H9 (cell line): ENCODE results near the gene LMNTD1. TPM values are rescaled to one million over a fixed set of nuclear protein-coding genes. Genes with fewer than 3 reads are reported as not detected.

Experiments
- DNase-seq: peaks from one replicate; pipeline ENCODE4 v3.0.0-alpha.2; 2017
- H2AFZ ChIP-seq: one replicate; pipeline ENCODE4 v1.6.1; 2013; ENCODE audit warnings: mild to moderate bottlenecking, low read length, control low read depth, moderate library complexity
- H2AK5ac ChIP-seq: 2 replicates; pipeline ENCODE4 v1.6.1; 2013; ENCODE audit warnings: low read length, control low read depth, mixed read lengths; ENCODE audit not compliant: insufficient read length
- H2BK120ac ChIP-seq: one replicate; pipeline ENCODE4 v1.6.1; 2013; ENCODE audit warnings: low read depth, mild to moderate bottlenecking, low read length, control low read depth, inconsistent platforms; ENCODE audit not compliant: poor library complexity, severe bottlenecking
- H2BK12ac ChIP-seq: 2 replicates; pipeline ENCODE4 v1.6.1; 2013; ENCODE audit warnings: low read length, control low read depth, mixed read lengths, low read depth; ENCODE audit not compliant: insufficient read length
- H2BK15ac ChIP-seq: 2 replicates; pipeline ENCODE4 v1.6.1; 2013; ENCODE audit warnings: low read depth, low read length, control low read depth
- H2BK20ac ChIP-seq: one replicate; pipeline ENCODE4 v1.6.1; 2013; ENCODE audit warnings: low read depth, mild to moderate bottlenecking, low read length, control low read depth, inconsistent platforms; ENCODE audit not compliant: poor library complexity, severe bottlenecking
- H2BK5ac ChIP-seq: 2 replicates; pipeline ENCODE4 v1.6.1; 2013; ENCODE audit warnings: low read length, control low read depth, mixed read lengths; ENCODE audit not compliant: insufficient read length
- H3K14ac ChIP-seq: 2 replicates; pipeline ENCODE4 v1.6.1; 2013; ENCODE audit warnings: low read length, control low read depth; ENCODE audit not compliant: insufficient read depth
- H3K18ac ChIP-seq: 2 replicates; pipeline ENCODE4 v1.6.1; 2013; ENCODE audit warnings: low read depth, mild to moderate bottlenecking, mixed read lengths, low read length, control low read depth; ENCODE audit not compliant: insufficient read length
- H3K23ac ChIP-seq: 2 replicates; pipeline ENCODE4 v1.6.1; 2013; ENCODE audit warnings: low read length, control low read depth, mixed read lengths, low read depth; ENCODE audit not compliant: insufficient read length
- H3K23me2 ChIP-seq: 2 replicates; pipeline ENCODE4 v1.6.1; 2013; ENCODE audit warnings: low read depth, mild to moderate bottlenecking, mixed read lengths, low read length, control low read depth; ENCODE audit not compliant: insufficient read length, poor library complexity, severe bottlenecking
- H3K27ac ChIP-seq: 2 replicates; pipeline ENCODE4 v1.5.1; 2013; ENCODE audit warnings: low read length, control low read depth, mixed read lengths, low read depth; ENCODE audit not compliant: insufficient read length
- H3K27me3 ChIP-seq: 2 replicates; pipeline ENCODE4 v1.6.1; 2013; ENCODE audit warnings: low read length, control low read depth, inconsistent platforms; ENCODE audit not compliant: insufficient read depth
- H3K4ac ChIP-seq: 2 replicates; pipeline ENCODE4 v1.6.1; 2013; ENCODE audit warnings: low read depth, mild to moderate bottlenecking, control low read depth, inconsistent platforms, low read length, moderate library complexity
- H3K4me1 ChIP-seq: 2 replicates; pipeline ENCODE4 v1.6.1; 2013; ENCODE audit warnings: low read length, control low read depth, inconsistent platforms; ENCODE audit not compliant: insufficient read depth
- H3K4me2 ChIP-seq: 2 replicates; pipeline ENCODE4 v1.6.1; 2013; ENCODE audit warnings: low read length, control low read depth, mixed read lengths; ENCODE audit not compliant: insufficient read length, insufficient read depth
- H3K56ac ChIP-seq: 2 replicates; pipeline ENCODE4 v1.6.1; 2013; ENCODE audit warnings: low read depth, mild to moderate bottlenecking, mixed read lengths, low read length, control low read depth; ENCODE audit not compliant: insufficient read length
- H3K79me1 ChIP-seq: 2 replicates; pipeline ENCODE4 v1.6.1; 2013; ENCODE audit warnings: low read depth, mild to moderate bottlenecking, moderate library complexity, low read length, control low read depth, inconsistent platforms; ENCODE audit not compliant: insufficient read depth, poor library complexity, severe bottlenecking
- H3K79me2 ChIP-seq: 2 replicates; pipeline ENCODE4 v1.6.1; 2013; ENCODE audit warnings: low read length, control low read depth, inconsistent platforms; ENCODE audit not compliant: insufficient read depth
- H3K9ac ChIP-seq: 2 replicates; pipeline ENCODE4 v1.6.1; 2013; ENCODE audit warnings: low read length, control low read depth, mixed read lengths; ENCODE audit not compliant: insufficient read length; ENCODE audit errors: extremely low read depth
- H3K9me3 ChIP-seq: one replicate; pipeline ENCODE4 v1.6.1; 2013; ENCODE audit warnings: low read depth, low read length, inconsistent platforms; ENCODE audit not compliant: control insufficient read depth
- H3T11ph ChIP-seq: one replicate; pipeline ENCODE4 v1.6.1; 2013; ENCODE audit warnings: mild to moderate bottlenecking, low read length, control low read depth, inconsistent platforms
- H4K20me1 ChIP-seq: one replicate; pipeline ENCODE4 v1.6.1; 2013; ENCODE audit not compliant: control insufficient read depth, insufficient read length, insufficient read depth
- H4K5ac ChIP-seq: 2 replicates; pipeline ENCODE4 v1.6.1; 2013; ENCODE audit warnings: low read depth, mild to moderate bottlenecking, mixed read lengths, low read length, control low read depth; ENCODE audit not compliant: insufficient read length
- H4K8ac ChIP-seq: replicated peaks from 2 replicates; pipeline ENCODE4 v1.6.1; 2013; ENCODE audit warnings: low read length, control low read depth, mixed read lengths, low read depth; ENCODE audit not compliant: insufficient read length
- H4K91ac ChIP-seq: 2 replicates; pipeline ENCODE4 v1.6.1; 2013; ENCODE audit warnings: low read depth, mild to moderate bottlenecking, moderate library complexity, mixed read lengths, low read length, control low read depth; ENCODE audit not compliant: insufficient read length
- H3K27ac Mint-ChIP-seq, 3 experiments: 2 replicates in 2 of 3; 3 replicates in 1 of 3; pipeline ENCODE4 v1.8.0; 2020 to 2021; ENCODE audit warnings: mixed read lengths in 3 of 3, mild to moderate bottlenecking in 1 of 3, moderate library complexity in 1 of 3
- H3K27me3 Mint-ChIP-seq: 2 replicates; pipeline ENCODE4 v1.8.0; 2021; ENCODE audit warnings: low read depth, mild to moderate bottlenecking, moderate library complexity, mixed read lengths
- H3K36me3 Mint-ChIP-seq, 3 experiments: 2 replicates in 2 of 3; 3 replicates in 1 of 3; pipeline ENCODE4 v1.8.0; 2020 to 2021; ENCODE audit warnings: low read depth in 3 of 3, mixed read lengths in 3 of 3; ENCODE audit not compliant: insufficient read depth in 1 of 3
- H3K4me1 Mint-ChIP-seq, 2 experiments: 2 replicates each; pipeline ENCODE4 v1.8.0; 2020; ENCODE audit warnings: mixed read lengths in 2 of 2
- H3K4me3 Mint-ChIP-seq, 2 experiments: 2 replicates in 1 of 2; 3 replicates in 1 of 2; pipeline ENCODE4 v1.8.0; 2020 to 2021; ENCODE audit warnings: mild to moderate bottlenecking in 2 of 2, mixed read lengths in 2 of 2, moderate library complexity in 1 of 2
- H3K9me3 Mint-ChIP-seq, 2 experiments: 2 replicates in 1 of 2; 3 replicates in 1 of 2; pipeline ENCODE4 v1.8.0; 2020; ENCODE audit warnings: mild to moderate bottlenecking in 2 of 2, mixed read lengths in 2 of 2, moderate library complexity in 1 of 2
- WGBS: extraction: QIAGEN DNeasy Blood & Tissue Kit; methylation state at CpG from one replicate; pipeline ENCODE4 v1.1.7; 2013; ENCODE audit warnings: missing lambda C conversion rate, low lambda C conversion rate, mixed read lengths; ENCODE audit not compliant: insufficient read length; ENCODE audit errors: extremely low coverage; 5-methylcytosine and 5-hydroxymethylcytosine counted together
- total RNA-seq: library from RNA; stranded (reverse); gene quantifications from 2 replicates; pipeline ENCODE4 v1.2.1, GENCODE V29; 2021
- TF ChIP-seq, protein P1 (sequence below): fragments of 200-600 bp; sonication (generic); conservative IDR thresholded peaks from 3 replicates; pipeline ENCODE4 v1.8.0; 2021; ENCODE audit warnings: antibody characterized with exemption, mild to moderate bottlenecking

The LMNTD1 gene
- total RNA-seq, 1 experiment from 2014 or later, result not detected

DNA sequence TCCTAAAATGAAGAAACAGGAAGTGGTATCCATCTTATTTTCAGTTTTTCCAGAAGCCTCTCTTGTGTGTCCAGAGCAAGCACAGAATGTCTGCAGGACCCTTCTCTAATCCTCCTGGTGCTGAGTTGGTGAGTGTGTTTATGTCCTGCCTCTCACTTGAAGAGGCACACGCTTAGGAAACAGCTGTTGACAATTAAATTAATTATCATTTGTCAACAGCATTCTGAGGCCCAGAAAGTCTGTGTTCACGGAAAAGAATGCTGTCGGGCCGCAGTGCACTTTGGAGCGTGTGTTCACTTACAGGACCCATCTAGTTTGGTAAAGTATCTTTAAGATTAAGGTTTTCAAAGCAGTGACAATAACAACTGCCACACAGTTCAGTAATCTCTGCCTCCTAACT lies 70.5 kb downstream of the LMNTD1 start:
- TF ChIP-seq, protein P1, sequence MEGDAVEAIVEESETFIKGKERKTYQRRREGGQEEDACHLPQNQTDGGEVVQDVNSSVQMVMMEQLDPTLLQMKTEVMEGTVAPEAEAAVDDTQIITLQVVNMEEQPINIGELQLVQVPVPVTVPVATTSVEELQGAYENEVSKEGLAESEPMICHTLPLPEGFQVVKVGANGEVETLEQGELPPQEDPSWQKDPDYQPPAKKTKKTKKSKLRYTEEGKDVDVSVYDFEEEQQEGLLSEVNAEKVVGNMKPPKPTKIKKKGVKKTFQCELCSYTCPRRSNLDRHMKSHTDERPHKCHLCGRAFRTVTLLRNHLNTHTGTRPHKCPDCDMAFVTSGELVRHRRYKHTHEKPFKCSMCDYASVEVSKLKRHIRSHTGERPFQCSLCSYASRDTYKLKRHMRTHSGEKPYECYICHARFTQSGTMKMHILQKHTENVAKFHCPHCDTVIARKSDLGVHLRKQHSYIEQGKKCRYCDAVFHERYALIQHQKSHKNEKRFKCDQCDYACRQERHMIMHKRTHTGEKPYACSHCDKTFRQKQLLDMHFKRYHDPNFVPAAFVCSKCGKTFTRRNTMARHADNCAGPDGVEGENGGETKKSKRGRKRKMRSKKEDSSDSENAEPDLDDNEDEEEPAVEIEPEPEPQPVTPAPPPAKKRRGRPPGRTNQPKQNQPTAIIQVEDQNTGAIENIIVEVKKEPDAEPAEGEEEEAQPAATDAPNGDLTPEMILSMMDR, result no peak
- no peaks in the 10 kb centered on the region for H3K4me1 Mint-ChIP-seq
- H3K18ac ChIP-seq, result no peak overlapping the region
- H3K9ac ChIP-seq, result no peak overlapping the region
- no peak overlapping the region for H3K4me2 ChIP-seq
- no peak overlapping the region for H3K56ac ChIP-seq
- peaks cover 2 to 8% of the 10 kb centered on the region in 2 experiments; a peak in 3 of 5 replicates for H3K9me3 Mint-ChIP-seq
- H3K23ac ChIP-seq, result no peak overlapping the region
- H2AFZ ChIP-seq, result no peak overlapping the region
- no peak overlapping the region for H2BK5ac ChIP-seq
- H4K5ac ChIP-seq, result no peak overlapping the region
- no peak overlapping the region for H2BK20ac ChIP-seq
- H3K27ac ChIP-seq, result no peak overlapping the region
- no peak overlapping the region for H3T11ph ChIP-seq
- no peak overlapping the region for H2BK12ac ChIP-seq
- H3K27me3 Mint-ChIP-seq, result no peaks in the 10 kb centered on the region; the same call in 1 of the 2 replicates
- H3K27ac Mint-ChIP-seq, result no peak overlapping the region
- H2BK120ac ChIP-seq, result no peak overlapping the region
- no peaks in the 10 kb centered on the region for H3K27me3 ChIP-seq
- H3K79me1 ChIP-seq, result no peaks in the 10 kb centered on the region
- H3K4me3 Mint-ChIP-seq, result no peak overlapping the region
- H3K36me3 Mint-ChIP-seq, result peaks cover 0 to 3% (median 3%) of the 10 kb centered on the region in 3 experiments; a peak in 3 of 7 replicates
- H3K23me2 ChIP-seq, result no peaks in the 10 kb centered on the region
- DNase-seq, result no peak
- H4K20me1 ChIP-seq, result no peaks in the 10 kb centered on the region
- H2AK5ac ChIP-seq, result no peak overlapping the region
- H2BK15ac ChIP-seq, result no peak overlapping the region
- H3K79me2 ChIP-seq, result no peaks in the 10 kb centered on the region
- H4K8ac ChIP-seq, result no peak overlapping the region
- H3K14ac ChIP-seq, result no peak overlapping the region
- no peak overlapping the region for H4K91ac ChIP-seq
- H3K9me3 ChIP-seq, result no peaks in the 10 kb centered on the region
- H3K4me1 ChIP-seq, result no peaks in the 10 kb centered on the region
- H3K4ac ChIP-seq, result no peak overlapping the region
- WGBS, result no CpG with 5 or more reads among the region's 5 CpGs
